ENCODE measurements around the gene ARHGAP24.

ARHGAP24 gene

GRCh38 chr4:85772470-85772869 is 297.5 kb downstream of the ARHGAP24 start:
- DNase-seq (ENCODE audit: extremely low read depth in 1 of 2, low read depth in 1 of 2): no peak

- no peak for DNase-seq (ENCODE audit: extremely low read depth in 1 of 2, low read depth in 1 of 2)
Observed at GRCh38 chr4:85773372-85773771, 298.4 kb downstream of the ARHGAP24 start.

GRCh38 chr4:85774000-85774399 is 299.1 kb downstream of the ARHGAP24 start:
- DNase-seq (ENCODE audit: extremely low read depth in 1 of 2, low read depth in 1 of 2): no peak

- no peak for DNase-seq (ENCODE audit: extremely low read depth in 1 of 2, low read depth in 1 of 2)
Observed at GRCh38 chr4:85774489-85774888, 299.5 kb downstream of the ARHGAP24 start.

- DNase-seq (ENCODE audit: extremely low read depth in 1 of 2, low read depth in 1 of 2): no peak
Observed at GRCh38 chr4:85776096-85776495, 301.1 kb downstream of the ARHGAP24 start.

GRCh38 chr4:85776579-85776978 is 301.6 kb downstream of the ARHGAP24 start:
- DNase-seq (ENCODE audit: extremely low read depth in 1 of 2, low read depth in 1 of 2): no peak

GRCh38 chr4:85777908-85778631 is 303.1 kb downstream of the ARHGAP24 start:
- no peak for DNase-seq (ENCODE audit: extremely low read depth in 1 of 2, low read depth in 1 of 2)

GRCh38 chr4:85778632-85779131 is 303.7 kb downstream of the ARHGAP24 start:
- no peak for DNase-seq (ENCODE audit: extremely low read depth in 1 of 2, low read depth in 1 of 2)

- DNase-seq (ENCODE audit: extremely low read depth in 1 of 2, low read depth in 1 of 2): no peak
Observed at GRCh38 chr4:85779165-85779564, 304.2 kb downstream of the ARHGAP24 start.

GRCh38 chr4:85780664-85781063 is 305.7 kb downstream of the ARHGAP24 start:
- DNase-seq (ENCODE audit: extremely low read depth in 1 of 2, low read depth in 1 of 2): no peak

- no peak for DNase-seq (ENCODE audit: extremely low read depth in 1 of 2, low read depth in 1 of 2)
Observed at GRCh38 chr4:85783483-85783882, 308.5 kb downstream of the ARHGAP24 start.

GRCh38 chr4:85783900-85784299 is 308.9 kb downstream of the ARHGAP24 start:
- DNase-seq (ENCODE audit: extremely low read depth in 1 of 2, low read depth in 1 of 2): no peak

- no peak for DNase-seq (ENCODE audit: extremely low read depth in 1 of 2, low read depth in 1 of 2)
Observed at GRCh38 chr4:85784348-85784747, 309.4 kb downstream of the ARHGAP24 start.

- DNase-seq (ENCODE audit: extremely low read depth in 1 of 2, low read depth in 1 of 2): no peak
Observed at GRCh38 chr4:85784947-85785346, 310.0 kb downstream of the ARHGAP24 start.

- DNase-seq (ENCODE audit: extremely low read depth in 1 of 2, low read depth in 1 of 2): no peak
Observed at GRCh38 chr4:85787133-85787532, 312.2 kb downstream of the ARHGAP24 start.

GRCh38 chr4:85788604-85789003 is 313.7 kb downstream of the ARHGAP24 start:
- DNase-seq (ENCODE audit: extremely low read depth in 1 of 2, low read depth in 1 of 2): no peak

GRCh38 chr4:85789241-85789640 is 314.3 kb downstream of the ARHGAP24 start:
- DNase-seq (ENCODE audit: extremely low read depth in 1 of 2, low read depth in 1 of 2): no peak

- no peak for DNase-seq (ENCODE audit: extremely low read depth in 1 of 2, low read depth in 1 of 2)
Observed at GRCh38 chr4:85790582-85790981, 315.6 kb downstream of the ARHGAP24 start.

GRCh38 chr4:85792376-85793232 is 317.7 kb downstream of the ARHGAP24 start:
- no peak for DNase-seq (ENCODE audit: extremely low read depth in 1 of 2, low read depth in 1 of 2)

- no peak for DNase-seq (ENCODE audit: extremely low read depth in 1 of 2, low read depth in 1 of 2)
Observed at GRCh38 chr4:85793233-85793585, 318.3 kb downstream of the ARHGAP24 start.

- no peak for DNase-seq (ENCODE audit: extremely low read depth in 1 of 2, low read depth in 1 of 2)
Observed at GRCh38 chr4:85798012-85798770, 323.2 kb downstream of the ARHGAP24 start.
